WTC11 (cell line): ENCODE data around the gene TMCO1. TPM values are rescaled to one million over a fixed set of nuclear protein-coding genes. Genes with fewer than 3 reads are reported as not detected.
"Not testable (repeated sequence)": the region's sequence is repeated elsewhere in the genome, so short reads cannot be mapped to it uniquely, and the experiment has no call there.

Experiments
- ATAC-seq: fragments of 200-7000 bp; cut with Tn5 transposase; 2 replicates; pipeline ENCODE4 v1.10.0; 2021; ENCODE audit warnings: mild to moderate bottlenecking, moderate library complexity
- CTCF ChIA-PET: fragments of 300-600 bp; sonication (Branson Sonifier 250); formaldehyde crosslinking; loops from one replicate; lab custom pipeline; 2021; ENCODE audit warnings: antibody characterized with exemption; lab: Charles Lee
- POLR2A ChIA-PET: fragments of 350-600 bp; sonication (Branson Sonifier 250); formaldehyde crosslinking; loops from one replicate; lab custom pipeline; 2021; ENCODE audit warnings: antibody characterized with exemption; lab: Charles Lee
- DNase-seq: peaks from one replicate; pipeline ENCODE4 v3.0.0; 2021; ENCODE audit warnings: low spot score
- H3K27ac Mint-ChIP-seq: 2 replicates; pipeline ENCODE4 v1.8.0; 2021; ENCODE audit warnings: mixed read lengths
- H3K27me3 Mint-ChIP-seq: 2 replicates; pipeline ENCODE4 v1.8.0; 2021; ENCODE audit warnings: low read depth, mild to moderate bottlenecking, moderate library complexity, mixed read lengths
- H3K36me3 Mint-ChIP-seq: 2 replicates; pipeline ENCODE4 v1.8.0; 2021; ENCODE audit warnings: mixed read lengths
- H3K4me1 Mint-ChIP-seq: 2 replicates; pipeline ENCODE4 v1.8.0; 2022; ENCODE audit warnings: mixed read lengths
- H3K4me3 Mint-ChIP-seq: 2 replicates; pipeline ENCODE4 v1.8.0; 2021; ENCODE audit warnings: mild to moderate bottlenecking, moderate library complexity, mixed read lengths
- H3K9me3 Mint-ChIP-seq: 2 replicates; pipeline ENCODE4 v1.8.0; 2021; ENCODE audit warnings: mixed read lengths
- AR ChIP-seq: fragments of 250-450 bp; sonication (Bioruptor Pico); IDR thresholded peaks from 2 replicates; pipeline ENCODE4 v1.9.0; 2021; ENCODE audit warnings: mild to moderate bottlenecking
- ATF1 ChIP-seq: sonication (generic); formaldehyde crosslinking; IDR thresholded peaks from 2 replicates; pipeline ENCODE4 v1.8.1; 2023; ENCODE audit warnings: mild to moderate bottlenecking, moderate library complexity, missing genetic modification reagents
- CREB1 ChIP-seq: sonication (generic); formaldehyde crosslinking; IDR thresholded peaks from 2 replicates; pipeline ENCODE4 v1.8.0; 2023; ENCODE audit warnings: mild to moderate bottlenecking, missing genetic modification reagents
- E2F5 ChIP-seq: sonication (generic); formaldehyde crosslinking; IDR thresholded peaks from 2 replicates; pipeline ENCODE4 v1.8.1; 2022; ENCODE audit warnings: mild to moderate bottlenecking, moderate library complexity, missing genetic modification reagents
- ESRRA ChIP-seq: sonication (generic); formaldehyde crosslinking; IDR thresholded peaks from 2 replicates; pipeline ENCODE4 v1.8.1; 2022; ENCODE audit warnings: mild to moderate bottlenecking, missing genetic modification reagents, borderline replicate concordance
- ETV6 ChIP-seq: sonication (generic); formaldehyde crosslinking; IDR thresholded peaks from 2 replicates; pipeline ENCODE4 v1.8.1; 2022; ENCODE audit warnings: mild to moderate bottlenecking, missing genetic modification reagents
- IRF1 ChIP-seq: sonication (generic); formaldehyde crosslinking; IDR thresholded peaks from 2 replicates; pipeline ENCODE4 v1.8.0; 2023; ENCODE audit warnings: missing genetic modification reagents
- MAX ChIP-seq: sonication (generic); formaldehyde crosslinking; IDR thresholded peaks from 2 replicates; pipeline ENCODE4 v1.8.0; 2022; ENCODE audit warnings: mild to moderate bottlenecking, missing genetic modification reagents
- NFE2L1 ChIP-seq: sonication (generic); formaldehyde crosslinking; IDR thresholded peaks from 2 replicates; pipeline ENCODE4 v1.8.1; 2023; ENCODE audit warnings: missing genetic modification reagents
- PREB ChIP-seq: sonication (generic); formaldehyde crosslinking; IDR thresholded peaks from 2 replicates; pipeline ENCODE4 v1.8.1; 2022; ENCODE audit warnings: mild to moderate bottlenecking, missing genetic modification reagents, moderate library complexity, borderline replicate concordance
- PRRX2 ChIP-seq: fragments of 250-450 bp; sonication (Bioruptor Pico); IDR thresholded peaks from 2 replicates; pipeline ENCODE4 v1.8.0; 2021; ENCODE audit warnings: mild to moderate bottlenecking
- SMAD3 ChIP-seq: sonication (generic); formaldehyde crosslinking; IDR thresholded peaks from 2 replicates; pipeline ENCODE4 v1.8.0; 2022; ENCODE audit warnings: missing genetic modification reagents, mild to moderate bottlenecking, borderline replicate concordance
- SOX15 ChIP-seq: fragments of 250-450 bp; sonication (Bioruptor Pico); IDR thresholded peaks from 2 replicates; pipeline ENCODE4 v1.9.0; 2021; ENCODE audit warnings: mild to moderate bottlenecking
- USF2 ChIP-seq: sonication (generic); formaldehyde crosslinking; IDR thresholded peaks from 2 replicates; pipeline ENCODE4 v1.8.1; 2023; ENCODE audit warnings: mild to moderate bottlenecking, missing genetic modification reagents, moderate library complexity
- ZBTB43 ChIP-seq: sonication (generic); formaldehyde crosslinking; IDR thresholded peaks from 2 replicates; pipeline ENCODE4 v1.8.1; 2023; ENCODE audit warnings: mild to moderate bottlenecking, missing genetic modification reagents
- ZMAT4 ChIP-seq: fragments of 250-450 bp; sonication (Bioruptor Pico); IDR thresholded peaks from 2 replicates; pipeline ENCODE4 v1.9.0; 2021; ENCODE audit warnings: mild to moderate bottlenecking
- ZNF121 ChIP-seq: sonication (generic); formaldehyde crosslinking; IDR thresholded peaks from 2 replicates; pipeline ENCODE4 v1.8.0; 2023; ENCODE audit warnings: missing genetic modification reagents
- ZNF512 ChIP-seq: sonication (generic); formaldehyde crosslinking; IDR thresholded peaks from 2 replicates; pipeline ENCODE4 v1.8.1; 2022; ENCODE audit warnings: missing genetic modification reagents, borderline replicate concordance
- ZSCAN18 ChIP-seq: fragments of 250-450 bp; sonication (Bioruptor Pico); IDR thresholded peaks from 2 replicates; pipeline ENCODE4 v2.1.2; 2022; ENCODE audit warnings: mild to moderate bottlenecking, moderate library complexity
- total RNA-seq: library from RNA; stranded (reverse); gene quantifications from 3 replicates; pipeline ENCODE4 v1.2.3, GENCODE V29; 2021

TMCO1 gene
- total RNA-seq, 1 experiment from 2014 or later: 52.8 TPM

- H3K27me3 Mint-ChIP-seq: no peaks in the 10 kb centered on the region
- ChIA-PET CTCF (interaction anchor here (1.8 kb wide), 2 partner anchors 14 to 82 kb away, joined by 4 to 7 read pairs; partner anchors contain the start of gene ALDH9A1), POLR2A (no interaction called here)
- H3K36me3 Mint-ChIP-seq: peaks cover 46% of the 10 kb centered on the region
- ATAC-seq (no peak), DNase-seq (no peak)
- no peak overlapping the region for H3K27ac Mint-ChIP-seq
- TF ChIP-seq MAX: no peak
- TF ChIP-seq ZMAT4 (CRISPR knock-in tag): no peak
- TF ChIP-seq ETV6: no peak
- TF ChIP-seq ESRRA: no peak
- no peak for TF ChIP-seq PRRX2
- no peak for TF ChIP-seq SMAD3 (CRISPR knock-in tag)
- no peak for TF ChIP-seq NFE2L1 (CRISPR knock-in tag)
- TF ChIP-seq ZSCAN18 (CRISPR knock-in tag): no peak
- TF ChIP-seq ZNF512 (CRISPR knock-in tag): no peak
- TF ChIP-seq PREB: no peak
- TF ChIP-seq IRF1 (CRISPR knock-in tag): no peak
- no peak for TF ChIP-seq SOX15 (CRISPR knock-in tag)
- no peak for TF ChIP-seq ZBTB43 (CRISPR knock-in tag)
- TF ChIP-seq ATF1: no peak
- TF ChIP-seq AR: no peak
- no peak for TF ChIP-seq CREB1 (CRISPR knock-in tag)
- no peak for TF ChIP-seq ZNF121 (CRISPR knock-in tag)
- no peak for TF ChIP-seq USF2 (CRISPR knock-in tag)
- TF ChIP-seq E2F5 (CRISPR knock-in tag): no peak
- H3K4me3 Mint-ChIP-seq: no peak overlapping the region
- H3K4me1 Mint-ChIP-seq: peaks cover 9% of the 10 kb centered on the region
- H3K9me3 Mint-ChIP-seq: peaks cover 8% of the 10 kb centered on the region
Measured at GRCh38 chr1:165683848-165684485, 84.7 kb downstream of the TMCO1 start.

GRCh38 chr1:165680773-165681172 lies 87.9 kb downstream of the TMCO1 start:
- DNase-seq, H3K27ac Mint-ChIP-seq, POLR2A ChIA-PET, H3K9me3 Mint-ChIP-seq, H3K4me1 Mint-ChIP-seq, ATAC-seq, H3K27me3 Mint-ChIP-seq, H3K4me3 Mint-ChIP-seq: not testable (repeated sequence)
- peaks cover 55% of the 10 kb centered on the region for H3K36me3 Mint-ChIP-seq
- CTCF ChIA-PET: interaction anchor here (1.1 kb wide), 1 partner anchor 484 kb away, joined by 3 read pairs; no protein-coding TSS in a partner anchor
